SK-N-SH (cell line): Measurements from ENCODE around the gene BRICD5. TPM values are rescaled to one million over a fixed set of nuclear protein-coding genes. Genes with fewer than 3 reads are reported as not detected.

Experiments
- CTCF ChIA-PET: fragments of 300-600, 350-600 bp; formaldehyde crosslinking; extraction: SDS; loops from one replicate; lab custom pipeline; 2021; lab: Yijun Ruan, JAX
- POLR2A ChIA-PET: fragments of 350-600 bp; sonication (Branson Sonifier 250); formaldehyde crosslinking; extraction: SDS; loops from one replicate; lab custom pipeline; 2020; ENCODE audit warnings: antibody characterized with exemption, inconsistent platforms; lab: Yijun Ruan, JAX
- DNase-seq: peaks from one replicate; pipeline ENCODE4 v3.0.0; 2012
- H2AFZ ChIP-seq: fragments of 200-600 bp; sonication (generic); 2 replicates; pipeline ENCODE4 v1.8.1; 2016; ENCODE audit warnings: antibody characterized with exemption, mild to moderate bottlenecking, low read depth
- H3F3A ChIP-seq: fragments of 200-600 bp; sonication (generic); replicated peaks from 2 replicates; pipeline ENCODE3; 2016; ENCODE audit warnings: antibody characterized with exemption, mild to moderate bottlenecking; ENCODE audit not compliant: insufficient read depth
- H3K27ac ChIP-seq, 2 experiments: fragments of 200-500 bp in 1 of 2; fragments of 200-600 bp in 1 of 2; sonication (Bioruptor generic) in 1 of 2; sonication (generic), shearing (Covaris generic) in 1 of 2; 2 replicates each; pipeline versions ENCODE4 v1.5.1 to v1.6.1; 2014 to 2016; ENCODE audit warnings: low read depth in 2 of 2, inconsistent platforms in 1 of 2, low read length in 1 of 2, mild to moderate bottlenecking in 1 of 2, mixed read lengths in 1 of 2
- H3K27me3 ChIP-seq: fragments of 200-600 bp; sonication (generic), shearing (Covaris generic); 2 replicates; pipeline ENCODE4 v1.6.1; 2016; ENCODE audit warnings: mixed run types; ENCODE audit not compliant: insufficient read depth
- H3K36me3 ChIP-seq, 2 experiments: fragments of 200-500 bp in 1 of 2; fragments of 200-600 bp in 1 of 2; sonication (Bioruptor generic) in 1 of 2; sonication (generic) in 1 of 2; replicated peaks in 1 of 2; 2 replicates each; pipeline versions ENCODE3 to v1.5.1; 2014 to 2016; ENCODE audit warnings: low read length in 1 of 2, mild to moderate bottlenecking in 1 of 2; ENCODE audit not compliant: insufficient read depth in 2 of 2, control insufficient read depth in 1 of 2
- H3K4me1 ChIP-seq, 2 experiments: fragments of 200-500 bp in 1 of 2; fragments of 200-600 bp in 1 of 2; sonication (Bioruptor generic) in 1 of 2; sonication (generic), shearing (Covaris generic) in 1 of 2; 2 replicates each; pipeline versions ENCODE4 v1.5.1 to v1.6.1; 2014 to 2016; ENCODE audit warnings: low read depth in 1 of 2, low read length in 1 of 2, mixed run types in 1 of 2; ENCODE audit not compliant: insufficient read depth in 2 of 2, control insufficient read depth in 1 of 2
- H3K4me2 ChIP-seq: fragments of 200-600 bp; sonication (generic), shearing (Covaris generic); 2 replicates; pipeline ENCODE4 v1.6.1; 2017; ENCODE audit warnings: mixed run types
- H3K4me3 ChIP-seq, 2 experiments: fragments of 200-500 bp in 1 of 2; fragments of 200-600 bp in 1 of 2; sonication (Bioruptor generic) in 1 of 2; sonication (generic), shearing (Covaris generic) in 1 of 2; 2 replicates each; pipeline versions ENCODE4 v1.5.1 to v1.8.1; 2014 to 2016; ENCODE audit warnings: low read depth in 2 of 2, inconsistent platforms in 1 of 2, low read length in 1 of 2, mild to moderate bottlenecking in 1 of 2, mixed read lengths in 1 of 2, moderate library complexity in 1 of 2
- H3K79me2 ChIP-seq: fragments of 200-600 bp; sonication (generic); 2 replicates; pipeline ENCODE4 v1.8.1; 2017; ENCODE audit warnings: mild to moderate bottlenecking; ENCODE audit not compliant: insufficient read depth
- H3K9ac ChIP-seq: fragments of 200-600 bp; sonication (generic); 2 replicates; pipeline ENCODE4 v1.6.1; 2017; ENCODE audit warnings: mixed run types
- H3K9me2 ChIP-seq: fragments of 200-600 bp; sonication (generic); 2 replicates; pipeline ENCODE4 v1.6.1; 2017; ENCODE audit warnings: mixed run types
- H3K9me3 ChIP-seq: fragments of 200-600 bp; sonication (generic); 2 replicates; pipeline ENCODE4 v1.6.1; 2017; ENCODE audit warnings: mixed run types, mild to moderate bottlenecking, moderate library complexity
- H4K20me1 ChIP-seq: fragments of 200-600 bp; sonication (generic); 2 replicates; pipeline ENCODE4 v1.6.1; 2017; ENCODE audit warnings: mild to moderate bottlenecking, mixed run types; ENCODE audit not compliant: insufficient read depth
- EP300 ChIP-seq, 2 experiments: IDR thresholded peaks; 2 replicates each; pipeline versions ENCODE4 v1.4.0 to v1.6.1; 2012; ENCODE audit warnings: borderline replicate concordance in 1 of 2, low read depth in 1 of 2, low read length in 1 of 2
- FOXM1 ChIP-seq: IDR thresholded peaks from 2 replicates; pipeline ENCODE4 v1.4.0; 2012; ENCODE audit warnings: low read depth, mild to moderate bottlenecking
- MXI1 ChIP-seq: IDR thresholded peaks from 2 replicates; pipeline ENCODE4 v1.6.1; 2012; ENCODE audit warnings: mild to moderate bottlenecking, low read depth, low read length, improper control_type of control experiment
- NRF1 ChIP-seq: IDR thresholded peaks from 2 replicates; pipeline ENCODE4 v1.6.1; 2012; ENCODE audit warnings: low read depth, mild to moderate bottlenecking, low read length
- RAD21 ChIP-seq: IDR thresholded peaks from 2 replicates; pipeline ENCODE4 v1.6.1; 2012; ENCODE audit warnings: mild to moderate bottlenecking, low read length
- RCOR1 ChIP-seq: fragments of 150-350 bp; IDR thresholded peaks from 2 replicates; pipeline ENCODE4 v1.6.1; 2017; ENCODE audit warnings: antibody characterized with exemption, low read length
- WGBS: methylation state at CpG from one replicate; pipeline ENCODE4 v1.1.6; 2017; ENCODE audit warnings: low lambda C conversion rate; 5-methylcytosine and 5-hydroxymethylcytosine counted together
- polyA plus RNA-seq, 3 experiments: library from polyadenylated mRNA; depleted of rRNA; stranded (reverse); fragments of >200 nt; gene quantifications; 2 replicates each; pipeline ENCODE4 v1.2.3, GENCODE V29; 2012
- TF ChIP-seq, protein P1 (sequence below): fragments of 200-600 bp; sonication (generic); IDR thresholded peaks from 2 replicates; pipeline ENCODE4 v1.6.1; 2017; ENCODE audit warnings: antibody characterized with exemption, mild to moderate bottlenecking, moderate library complexity
- TF ChIP-seq, protein P2 (sequence below): fragments of 150-350 bp; IDR thresholded peaks from 2 replicates; pipeline ENCODE4 v1.6.1; 2017; ENCODE audit warnings: antibody characterized with exemption, low read length, low read depth, borderline replicate concordance
- TF ChIP-seq, protein P3 (sequence below): IDR thresholded peaks from 2 replicates; pipeline ENCODE4 v1.4.0; 2012; ENCODE audit warnings: low read depth, borderline replicate concordance

Gene BRICD5
- polyA plus RNA-seq, 1 of the 3 experiments (the other 2 are of a cell fraction) = 2.3 TPM

DNA sequence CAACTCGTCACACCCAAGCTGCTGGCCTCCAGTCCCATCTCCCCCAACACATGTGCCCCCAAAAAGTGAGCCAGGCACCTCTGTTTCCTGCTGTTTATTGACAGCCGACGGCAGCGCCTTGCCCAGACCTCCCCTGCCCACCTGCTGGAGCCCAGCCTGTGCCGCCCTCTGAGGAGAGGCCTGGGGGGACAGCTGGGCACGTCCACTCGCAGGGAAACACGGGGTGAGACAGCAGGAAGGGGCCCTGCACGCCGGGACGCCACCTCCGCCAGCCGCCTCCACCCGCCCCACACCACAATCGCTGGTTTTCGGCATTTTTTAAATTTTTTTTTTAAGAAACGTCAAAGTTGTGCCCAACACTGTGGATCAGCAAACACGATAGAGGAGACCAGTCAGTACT lies 33.6 kb downstream of the BRICD5 start:
- Histone ChIP-seq H3K4me2 (no peak overlapping the region), H4K20me1 (no peaks in the 10 kb centered on the region), H3K4me3 (no peak overlapping the region), H3K27ac (no peak overlapping the region), H3K9ac (no peak overlapping the region), H3K9me2 (no peaks in the 10 kb centered on the region), H3K27me3 (no peaks in the 10 kb centered on the region), H2AFZ (no peak overlapping the region), H3K79me2 (no peaks in the 10 kb centered on the region), H3K36me3 (peaks cover 0 to 51% of the 10 kb centered on the region in 2 experiments), H3K4me1 (no peaks in the 10 kb centered on the region), H3F3A (no peaks in the 10 kb centered on the region)
- WGBS = 94% methylated on average over 16 of the region's 18 CpGs
- no peak for TF ChIP-seq EP300 (IDR thresholded peaks at IDR 0.05; ENCODE audit: borderline replicate concordance in 1 of 2, low read depth in 1 of 2, low read length in 1 of 2)
- TF ChIP-seq FOXM1 = no peak
- TF ChIP-seq NRF1 = no peak
- TF ChIP-seq, protein P1, sequence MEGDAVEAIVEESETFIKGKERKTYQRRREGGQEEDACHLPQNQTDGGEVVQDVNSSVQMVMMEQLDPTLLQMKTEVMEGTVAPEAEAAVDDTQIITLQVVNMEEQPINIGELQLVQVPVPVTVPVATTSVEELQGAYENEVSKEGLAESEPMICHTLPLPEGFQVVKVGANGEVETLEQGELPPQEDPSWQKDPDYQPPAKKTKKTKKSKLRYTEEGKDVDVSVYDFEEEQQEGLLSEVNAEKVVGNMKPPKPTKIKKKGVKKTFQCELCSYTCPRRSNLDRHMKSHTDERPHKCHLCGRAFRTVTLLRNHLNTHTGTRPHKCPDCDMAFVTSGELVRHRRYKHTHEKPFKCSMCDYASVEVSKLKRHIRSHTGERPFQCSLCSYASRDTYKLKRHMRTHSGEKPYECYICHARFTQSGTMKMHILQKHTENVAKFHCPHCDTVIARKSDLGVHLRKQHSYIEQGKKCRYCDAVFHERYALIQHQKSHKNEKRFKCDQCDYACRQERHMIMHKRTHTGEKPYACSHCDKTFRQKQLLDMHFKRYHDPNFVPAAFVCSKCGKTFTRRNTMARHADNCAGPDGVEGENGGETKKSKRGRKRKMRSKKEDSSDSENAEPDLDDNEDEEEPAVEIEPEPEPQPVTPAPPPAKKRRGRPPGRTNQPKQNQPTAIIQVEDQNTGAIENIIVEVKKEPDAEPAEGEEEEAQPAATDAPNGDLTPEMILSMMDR = no peak
- TF ChIP-seq, protein P2, sequence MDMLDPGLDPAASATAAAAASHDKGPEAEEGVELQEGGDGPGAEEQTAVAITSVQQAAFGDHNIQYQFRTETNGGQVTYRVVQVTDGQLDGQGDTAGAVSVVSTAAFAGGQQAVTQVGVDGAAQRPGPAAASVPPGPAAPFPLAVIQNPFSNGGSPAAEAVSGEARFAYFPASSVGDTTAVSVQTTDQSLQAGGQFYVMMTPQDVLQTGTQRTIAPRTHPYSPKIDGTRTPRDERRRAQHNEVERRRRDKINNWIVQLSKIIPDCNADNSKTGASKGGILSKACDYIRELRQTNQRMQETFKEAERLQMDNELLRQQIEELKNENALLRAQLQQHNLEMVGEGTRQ = no peak
- TF ChIP-seq, all 33 proteins: peak for 0
- DNase-seq = no peak
- CTCF ChIA-PET = no interaction called here
- POLR2A ChIA-PET = no interaction called here
- H3K9me3 ChIP-seq = no peaks in the 10 kb centered on the region

DNA sequence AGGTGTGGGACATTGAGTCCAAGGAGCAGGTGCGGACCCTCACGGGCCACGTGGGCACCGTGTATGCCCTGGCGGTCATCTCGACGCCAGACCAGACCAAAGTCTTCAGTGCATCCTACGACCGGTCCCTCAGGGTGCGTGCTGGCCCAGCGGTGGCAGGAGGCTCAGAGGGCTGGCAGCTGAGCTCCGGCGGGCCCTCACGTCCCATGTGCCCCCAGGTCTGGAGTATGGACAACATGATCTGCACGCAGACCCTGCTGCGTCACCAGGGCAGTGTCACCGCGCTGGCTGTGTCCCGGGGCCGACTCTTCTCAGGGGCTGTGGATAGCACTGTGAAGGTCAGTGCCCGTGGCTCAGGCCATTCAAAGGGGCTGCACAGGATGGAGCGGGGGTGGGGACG lies 34.6 kb downstream of the BRICD5 start:
- Histone ChIP-seq H3K27ac (no peak overlapping the region), H3K4me1 (no peaks in the 10 kb centered on the region), H3F3A (no peaks in the 10 kb centered on the region), H3K9me3 (no peaks in the 10 kb centered on the region), H3K36me3 (peaks cover 0 to 59% of the 10 kb centered on the region in 2 experiments), H3K79me2 (no peaks in the 10 kb centered on the region), H4K20me1 (no peaks in the 10 kb centered on the region), H3K9me2 (no peaks in the 10 kb centered on the region), H3K4me3 (no peak overlapping the region), H3K27me3 (no peaks in the 10 kb centered on the region), H3K9ac (no peak overlapping the region), H3K4me2 (no peak overlapping the region), H2AFZ (no peak overlapping the region)
- POLR2A ChIA-PET = no interaction called here
- no peak for DNase-seq
- CTCF ChIA-PET = no interaction called here
- no peak for TF ChIP-seq MXI1
- TF ChIP-seq, protein P3, sequence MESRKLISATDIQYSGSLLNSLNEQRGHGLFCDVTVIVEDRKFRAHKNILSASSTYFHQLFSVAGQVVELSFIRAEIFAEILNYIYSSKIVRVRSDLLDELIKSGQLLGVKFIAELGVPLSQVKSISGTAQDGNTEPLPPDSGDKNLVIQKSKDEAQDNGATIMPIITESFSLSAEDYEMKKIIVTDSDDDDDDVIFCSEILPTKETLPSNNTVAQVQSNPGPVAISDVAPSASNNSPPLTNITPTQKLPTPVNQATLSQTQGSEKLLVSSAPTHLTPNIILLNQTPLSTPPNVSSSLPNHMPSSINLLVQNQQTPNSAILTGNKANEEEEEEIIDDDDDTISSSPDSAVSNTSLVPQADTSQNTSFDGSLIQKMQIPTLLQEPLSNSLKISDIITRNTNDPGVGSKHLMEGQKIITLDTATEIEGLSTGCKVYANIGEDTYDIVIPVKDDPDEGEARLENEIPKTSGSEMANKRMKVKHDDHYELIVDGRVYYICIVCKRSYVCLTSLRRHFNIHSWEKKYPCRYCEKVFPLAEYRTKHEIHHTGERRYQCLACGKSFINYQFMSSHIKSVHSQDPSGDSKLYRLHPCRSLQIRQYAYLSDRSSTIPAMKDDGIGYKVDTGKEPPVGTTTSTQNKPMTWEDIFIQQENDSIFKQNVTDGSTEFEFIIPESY = no peak
- no peak for TF ChIP-seq RCOR1
- TF ChIP-seq RAD21 = no peak
- WGBS = 95% methylated on average over 20 of the region's 23 CpGs
